H1 (cell line): ENCODE results near the gene PRR16. TPM values are rescaled to one million over a fixed set of nuclear protein-coding genes. Genes with fewer than 3 reads are reported as not detected.

Experiments
- RAD21 ChIP-seq, 2 experiments: IDR thresholded peaks in 1 of 2; conservative IDR thresholded peaks in 1 of 2; 2 replicates each; pipeline ENCODE4 v1.6.1; 2011; ENCODE audit warnings: low read depth in 2 of 2, low read length in 2 of 2, improper control_type of control experiment in 1 of 2, inconsistent platforms in 1 of 2, mild to moderate bottlenecking in 1 of 2, moderate library complexity in 1 of 2
- polyA plus RNA-seq, 7 experiments: library from polyadenylated mRNA; depleted of rRNA in 3 of 7; stranded (reverse) in 5 of 7; unstranded in 2 of 7; fragments of >200 nt in 5 of 7; fragments of 200-250 nt in 2 of 7; gene quantifications; 1 replicate in 5 of 7; 2 replicates in 1 of 7; 4 replicates in 1 of 7; pipeline versions ENCODE4 v1.2.1 to v1.2.3, GENCODE V29; 2011 to 2013; ENCODE audit warnings: missing spikeins in 2 of 7, mixed read lengths in 2 of 7
- total RNA-seq: library from RNA; stranded (reverse); fragmentation: NEBNext Ultra II Directional; extraction: Animal tissue kit (Norgen Biotek cat#: 25700); gene quantifications from 2 replicates; pipeline ENCODE4 v1.2.1, GENCODE V29; 2021

PRR16 gene
- total and polyA plus RNA-seq, 2 of the 8 experiments (the other 6 are each of a cell fraction or from before 2014, with no cell fraction given): 0.73 to 1.6 TPM

GRCh38 chr5:120599576-120599975 is 135.5 kb downstream of the PRR16 start (continued):
- TF ChIP-seq RAD21 (IDR thresholded peaks at IDR 0.05 in 1 of 2, conservative IDR thresholded peaks at IDR 0.05 in 1 of 2; ENCODE audit: low read depth in 2 of 2, low read length in 2 of 2): no peak
